GM21515 (cell line): Measurements from ENCODE around the gene C1orf21.

ENCODE experiments used
- ATAC-seq: cut with Tn5 transposase; IDR thresholded peaks from one replicate; pipeline ENCODE4 v1.9.1; 2021; ENCODE audit not compliant: unreplicated experiment

The C1orf21 gene

DNA sequence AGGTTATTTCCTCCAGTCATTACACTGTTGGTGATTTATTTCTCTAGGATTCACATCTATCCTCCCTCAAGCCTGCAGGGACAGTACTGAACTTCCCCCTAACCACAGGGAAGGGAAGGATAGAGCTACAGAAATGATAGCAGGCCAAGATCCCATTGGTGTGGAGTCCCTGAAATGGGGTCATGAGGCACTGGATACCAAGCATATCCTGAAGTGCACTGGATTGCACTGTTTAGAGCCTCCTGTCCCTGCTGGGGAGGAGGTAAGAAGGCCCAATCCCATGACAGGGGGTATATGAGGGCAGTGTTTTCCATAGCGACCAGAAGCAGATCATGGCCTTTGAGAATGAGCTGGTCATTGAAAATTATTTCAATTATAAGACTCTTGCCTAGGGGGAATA, 56.8 kb downstream of the C1orf21 start:
- no peak for ATAC-seq

DNA sequence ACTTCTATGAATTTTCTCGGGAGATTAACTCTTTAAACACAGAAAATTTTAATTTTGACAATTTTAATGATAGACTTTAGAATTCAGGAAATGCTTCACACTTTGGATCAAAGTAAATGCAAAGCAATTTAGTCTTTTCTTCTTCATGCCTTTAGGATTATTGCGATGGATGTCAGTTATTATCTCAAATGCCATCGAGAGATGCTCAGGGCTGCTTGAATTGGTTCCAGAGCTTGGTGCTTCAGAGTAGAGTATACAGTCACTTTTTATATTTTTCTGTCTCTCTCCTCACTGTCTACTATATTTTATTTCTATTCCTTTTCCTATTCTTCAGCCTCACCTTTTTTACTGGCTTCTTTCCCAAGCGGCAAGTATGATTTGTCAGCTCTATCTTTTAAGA, 59.2 kb downstream of the C1orf21 start:
- no peak for ATAC-seq

DNA sequence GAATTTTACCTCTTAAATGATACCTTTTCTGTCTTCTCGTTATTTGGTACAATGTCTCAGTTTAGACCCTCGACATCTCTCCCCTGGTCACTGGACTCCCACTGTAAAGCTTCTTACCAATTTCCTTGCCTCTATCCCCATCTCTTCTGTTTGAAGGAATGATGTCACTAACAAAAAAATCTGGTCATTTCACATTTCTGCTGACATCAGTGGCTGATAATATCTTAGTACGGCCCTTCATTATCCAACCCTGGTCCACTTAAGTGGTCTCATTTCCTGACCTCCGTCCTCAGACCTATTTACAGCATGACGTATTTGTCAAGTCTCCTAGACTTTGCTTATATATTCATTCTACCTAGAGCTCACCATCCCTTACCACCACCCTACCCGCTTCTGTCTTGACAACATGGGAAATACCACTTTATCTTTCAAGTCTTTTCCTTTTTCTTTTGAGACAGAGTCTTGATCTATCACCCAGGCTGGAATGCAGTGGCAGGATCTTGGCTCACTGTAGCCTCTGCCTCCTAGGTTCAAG, 60.9 kb downstream of the C1orf21 start:
- ATAC-seq = no peak

DNA sequence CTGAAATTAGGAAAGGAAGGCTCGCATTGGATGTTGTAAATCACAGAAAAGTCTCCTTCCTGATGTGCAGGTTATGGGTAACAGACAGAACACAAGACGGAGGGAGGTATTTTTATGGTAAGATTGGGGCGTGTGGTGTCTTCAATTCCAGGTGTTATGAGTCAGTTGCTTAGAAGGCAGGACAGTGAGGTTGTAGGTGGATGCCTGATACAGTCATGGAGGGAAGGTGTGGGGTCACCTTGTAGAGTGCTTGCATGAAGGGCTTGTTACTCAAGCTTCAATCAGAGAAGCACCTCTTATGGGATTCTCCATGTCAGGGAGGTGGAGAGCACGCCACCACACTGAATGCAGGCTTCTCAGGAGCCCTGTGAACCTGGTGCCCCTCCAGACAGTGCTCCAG, 63.1 kb downstream of the C1orf21 start:
- no peak for ATAC-seq

DNA sequence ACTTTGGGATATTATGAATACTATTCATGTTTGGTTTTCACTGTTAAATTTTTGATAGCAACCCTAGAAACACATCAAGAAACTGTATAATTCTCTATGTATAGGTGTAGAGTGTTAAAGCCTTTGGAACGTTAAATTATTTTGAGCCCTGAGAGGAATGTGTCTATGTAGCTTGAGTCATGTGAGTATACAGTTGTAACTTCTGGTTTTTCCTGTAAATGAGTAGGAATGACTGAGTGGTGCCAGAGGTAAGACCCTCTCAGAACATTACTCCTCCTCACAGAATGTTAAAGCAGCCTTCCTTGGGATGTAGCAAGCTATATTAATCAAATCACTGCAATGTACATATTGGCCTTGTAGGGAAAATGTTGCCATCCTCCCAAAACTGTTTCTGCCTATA, 69.0 kb downstream of the C1orf21 start:
- ATAC-seq = no peak

DNA sequence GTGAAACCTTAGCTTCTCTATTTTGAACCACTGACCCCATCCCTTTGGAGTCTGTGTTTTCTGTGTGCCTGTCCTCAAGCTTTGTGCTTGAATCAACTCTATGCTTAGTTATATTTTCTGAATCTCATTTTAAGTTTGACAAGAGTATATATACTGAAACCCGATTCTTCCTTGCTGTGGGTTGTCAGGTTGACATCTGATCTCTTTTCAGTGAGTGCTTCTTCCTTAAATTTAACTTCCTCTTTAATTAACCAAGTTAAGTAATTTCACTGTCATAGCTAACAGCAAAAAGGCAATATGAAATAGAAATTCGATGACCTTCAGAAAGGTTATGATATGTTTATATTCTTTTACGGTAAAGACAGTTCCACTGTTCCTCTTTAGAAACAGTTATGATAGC, 69.4 kb downstream of the C1orf21 start:
- ATAC-seq = no peak

DNA sequence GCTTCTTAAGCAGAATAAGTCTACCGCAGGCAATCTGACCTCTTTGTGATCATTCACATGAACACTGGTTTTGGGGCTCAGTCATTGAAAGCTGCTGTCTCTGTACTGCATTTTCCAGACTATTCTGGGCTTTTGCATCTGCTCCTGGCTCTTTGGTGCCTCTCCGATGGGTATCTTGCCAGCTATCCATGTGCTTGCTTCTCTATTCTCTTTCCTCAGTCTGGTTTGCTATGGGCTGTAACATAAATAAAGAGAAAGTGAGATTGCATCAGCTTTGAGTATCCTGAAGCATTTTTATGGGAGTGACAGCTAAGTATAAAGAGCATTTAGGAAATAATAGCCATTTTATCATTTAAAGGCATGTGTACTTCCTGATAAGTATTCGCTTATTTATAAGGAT, 70.7 kb downstream of the C1orf21 start:
- no peak for ATAC-seq

DNA sequence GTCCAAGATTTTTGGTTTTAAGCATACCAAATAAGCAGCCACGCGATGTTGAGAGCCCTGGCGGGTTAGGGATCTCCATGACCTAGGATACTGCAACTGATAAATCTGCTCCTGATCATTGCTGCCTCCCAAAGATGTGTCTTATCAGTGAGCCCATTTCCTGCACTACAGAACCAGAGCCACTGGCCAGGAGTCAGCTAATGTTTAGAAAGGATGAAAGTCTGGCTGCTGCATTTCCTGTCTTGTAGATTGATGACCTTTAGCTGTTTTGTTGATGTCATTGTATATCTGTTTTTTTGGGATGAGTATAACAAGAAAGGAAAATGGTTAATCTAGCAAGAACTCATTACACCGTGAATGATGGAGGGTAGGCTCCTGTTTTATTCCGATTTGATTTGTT, 74.5 kb downstream of the C1orf21 start:
- no peak for ATAC-seq

DNA sequence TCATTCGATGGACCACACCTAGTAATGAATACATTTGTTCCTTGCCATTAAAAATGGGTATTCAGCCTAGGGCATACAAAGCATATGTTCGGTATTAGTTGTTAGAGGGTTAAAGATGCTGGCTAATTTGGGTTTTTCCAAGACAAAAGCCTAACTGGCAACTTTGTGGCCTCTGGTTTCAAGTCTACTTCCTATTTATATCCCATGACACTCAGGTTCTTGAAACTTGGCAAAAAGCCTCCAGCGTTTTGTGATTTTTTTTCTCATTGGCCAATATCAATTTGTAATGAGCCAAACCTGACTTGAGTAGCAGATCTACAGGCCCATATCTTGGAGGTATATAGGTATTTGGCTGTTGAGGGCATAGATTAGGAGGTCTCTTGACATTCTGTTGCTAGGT, 75.3 kb downstream of the C1orf21 start:
- ATAC-seq = no peak

DNA sequence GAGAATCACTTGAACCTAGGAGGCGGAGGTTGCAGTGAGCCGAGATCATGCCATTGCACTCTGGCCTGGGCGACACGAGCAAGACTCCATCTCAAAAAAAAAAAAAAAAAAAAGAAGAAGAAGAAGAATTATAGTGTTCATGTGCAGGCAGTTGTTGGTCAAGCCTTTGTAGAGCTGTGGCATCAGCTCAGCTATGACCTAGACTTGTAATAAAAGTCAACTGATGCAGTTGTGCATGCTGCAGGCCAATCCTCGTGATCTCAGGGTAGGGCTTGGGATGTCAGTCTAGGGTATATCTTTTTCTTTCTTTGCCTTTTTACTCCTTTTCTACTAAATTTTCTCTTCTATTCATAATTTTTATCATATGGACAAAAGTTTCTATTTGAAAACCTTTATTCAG, 76.2 kb downstream of the C1orf21 start:
- no peak for ATAC-seq

DNA sequence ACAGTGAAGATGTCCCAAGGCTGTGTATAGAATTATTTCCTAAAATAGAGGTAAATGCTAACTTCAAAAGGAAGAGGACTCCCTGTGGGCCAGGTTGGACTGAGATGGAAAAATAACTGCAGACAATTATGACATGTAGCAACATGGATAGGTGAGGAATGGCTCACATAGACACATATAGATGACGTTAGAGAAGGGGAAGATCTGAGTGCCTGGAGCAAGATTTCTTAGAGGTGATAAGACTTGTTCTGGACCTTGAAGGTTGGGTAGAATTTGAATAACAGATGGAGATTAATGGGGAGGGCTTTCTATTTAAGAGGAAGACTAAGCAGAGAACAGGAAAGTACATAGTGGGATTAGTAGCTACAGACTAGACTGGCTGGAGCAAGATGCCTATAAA, 76.9 kb downstream of the C1orf21 start:
- no peak for ATAC-seq

DNA sequence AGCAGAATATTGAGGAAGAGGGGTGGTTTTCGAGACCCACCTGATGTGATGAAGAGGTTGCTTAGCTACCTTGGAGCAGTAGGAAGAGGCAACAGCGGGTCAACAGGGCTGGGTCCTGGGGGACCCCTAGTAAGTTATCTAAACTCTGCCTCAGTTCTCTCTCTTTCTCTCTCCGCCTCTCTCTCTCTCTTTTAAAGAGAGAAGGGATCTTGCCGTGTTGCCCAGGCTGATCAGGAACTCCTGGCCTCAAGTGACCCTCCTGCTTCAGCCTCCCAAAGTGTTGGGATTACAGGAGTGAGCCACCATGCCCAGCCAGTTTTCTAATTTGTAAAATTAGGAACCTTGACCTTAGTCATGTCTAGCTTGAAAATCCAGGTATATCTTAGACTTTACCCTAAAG, 77.9 kb downstream of the C1orf21 start:
- no peak for ATAC-seq

DNA sequence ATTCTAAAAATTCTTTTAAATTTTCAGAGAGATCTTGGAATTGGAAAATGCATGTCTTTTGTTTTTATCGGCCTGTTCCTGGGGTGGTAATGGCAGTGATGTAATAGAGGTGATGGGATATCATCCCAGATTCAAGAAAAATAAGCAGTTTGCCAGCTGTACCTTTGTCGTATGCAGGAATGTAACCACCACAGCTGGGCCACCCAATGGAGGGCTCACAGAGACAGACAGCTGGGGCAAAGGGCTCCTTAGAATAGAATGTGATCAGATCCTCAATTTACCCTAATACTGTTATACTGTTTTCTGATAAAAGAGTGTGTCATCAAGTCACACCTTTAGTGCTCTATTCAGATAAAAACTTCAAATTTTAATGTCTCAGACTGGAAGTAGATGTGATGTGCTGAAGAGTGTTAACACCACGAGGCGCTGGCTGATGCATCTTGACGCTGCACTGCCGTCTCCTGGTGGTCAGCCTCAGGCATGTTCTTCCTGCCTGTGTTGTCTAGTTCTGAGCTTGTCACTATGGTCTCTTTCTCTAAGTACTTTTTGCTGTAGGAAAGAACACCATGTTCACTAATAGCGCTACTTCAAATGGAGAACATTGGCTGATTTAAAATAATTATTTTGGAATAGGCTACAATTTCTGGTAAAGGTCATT, 78.8 kb downstream of the C1orf21 start:
- ATAC-seq = no peak

DNA sequence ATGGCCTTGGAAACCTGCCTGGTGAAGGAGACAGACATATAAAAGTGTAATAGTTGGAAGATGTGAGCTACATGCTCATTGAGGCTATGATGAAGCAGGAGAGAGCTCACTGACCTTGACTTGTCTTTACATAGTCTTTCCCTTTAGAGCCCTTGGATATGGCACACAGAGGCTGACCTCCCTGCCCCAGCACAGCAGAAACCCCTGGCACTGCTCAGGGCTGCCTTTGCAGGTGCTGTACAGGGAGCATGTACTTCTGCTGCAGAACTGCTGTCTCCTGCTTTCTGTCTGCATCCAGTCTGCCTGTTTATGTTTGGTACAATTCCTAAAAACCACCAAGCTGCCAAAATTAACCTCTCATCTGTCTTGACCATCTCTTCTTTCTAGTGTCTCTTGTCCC, 80.5 kb downstream of the C1orf21 start:
- no peak for ATAC-seq

DNA sequence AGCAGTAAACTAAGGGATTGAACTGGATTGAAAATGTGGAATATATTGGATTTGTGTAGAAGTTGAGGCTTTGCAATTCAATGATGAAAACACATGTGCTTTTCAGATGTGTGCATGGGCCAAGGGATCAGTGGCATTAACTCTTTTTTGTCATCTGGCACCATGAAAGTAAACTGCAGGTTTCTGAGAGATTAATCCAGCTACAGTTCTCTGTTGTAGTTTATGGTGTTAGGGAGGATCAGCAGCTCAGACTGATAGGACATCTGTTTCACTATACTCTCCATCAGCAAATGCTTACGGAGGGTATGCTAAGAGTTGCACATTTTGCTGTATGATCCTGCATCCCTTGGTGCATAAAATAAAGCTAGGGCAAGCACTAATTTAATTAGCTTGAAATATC, 82.6 kb downstream of the C1orf21 start:
- no peak for ATAC-seq

DNA sequence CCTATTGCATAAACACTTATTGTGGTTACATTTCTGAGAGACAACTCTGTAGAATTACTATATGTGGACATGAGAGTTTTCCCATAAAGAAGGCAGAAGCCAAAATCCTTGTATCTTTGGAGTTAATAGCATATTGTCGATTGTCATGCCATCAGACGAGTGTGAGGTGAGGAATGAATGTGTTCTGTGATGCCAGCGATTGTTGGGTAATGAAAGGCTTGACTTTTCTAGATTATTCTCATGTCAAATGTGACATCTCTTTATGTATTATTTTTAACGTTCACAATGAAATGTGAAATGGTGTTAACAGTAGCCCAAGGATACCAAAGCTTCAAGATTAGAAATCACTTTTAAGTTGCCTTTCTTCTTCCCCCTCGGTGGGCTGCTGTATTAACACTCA, 84.9 kb downstream of the C1orf21 start:
- no peak for ATAC-seq

DNA sequence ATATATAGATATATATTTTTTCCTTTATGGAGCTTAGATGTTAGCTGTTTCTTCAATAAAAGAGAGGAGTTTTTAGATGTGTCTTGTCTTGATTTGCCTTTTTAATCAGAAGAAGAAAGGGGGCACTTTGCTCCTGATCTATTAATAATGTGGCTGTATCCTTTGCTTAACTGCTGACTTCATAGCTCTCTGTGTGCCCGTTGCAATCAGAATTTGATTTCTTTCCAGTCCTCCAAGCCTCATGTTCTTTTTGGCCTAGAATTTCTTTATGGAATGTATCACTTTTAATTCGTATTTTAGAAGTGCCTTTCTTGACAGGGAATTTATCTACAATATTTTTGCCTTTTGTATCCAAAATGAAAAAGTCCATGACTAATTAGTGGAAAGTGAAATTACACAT, 85.3 kb downstream of the C1orf21 start:
- ATAC-seq = no peak

DNA sequence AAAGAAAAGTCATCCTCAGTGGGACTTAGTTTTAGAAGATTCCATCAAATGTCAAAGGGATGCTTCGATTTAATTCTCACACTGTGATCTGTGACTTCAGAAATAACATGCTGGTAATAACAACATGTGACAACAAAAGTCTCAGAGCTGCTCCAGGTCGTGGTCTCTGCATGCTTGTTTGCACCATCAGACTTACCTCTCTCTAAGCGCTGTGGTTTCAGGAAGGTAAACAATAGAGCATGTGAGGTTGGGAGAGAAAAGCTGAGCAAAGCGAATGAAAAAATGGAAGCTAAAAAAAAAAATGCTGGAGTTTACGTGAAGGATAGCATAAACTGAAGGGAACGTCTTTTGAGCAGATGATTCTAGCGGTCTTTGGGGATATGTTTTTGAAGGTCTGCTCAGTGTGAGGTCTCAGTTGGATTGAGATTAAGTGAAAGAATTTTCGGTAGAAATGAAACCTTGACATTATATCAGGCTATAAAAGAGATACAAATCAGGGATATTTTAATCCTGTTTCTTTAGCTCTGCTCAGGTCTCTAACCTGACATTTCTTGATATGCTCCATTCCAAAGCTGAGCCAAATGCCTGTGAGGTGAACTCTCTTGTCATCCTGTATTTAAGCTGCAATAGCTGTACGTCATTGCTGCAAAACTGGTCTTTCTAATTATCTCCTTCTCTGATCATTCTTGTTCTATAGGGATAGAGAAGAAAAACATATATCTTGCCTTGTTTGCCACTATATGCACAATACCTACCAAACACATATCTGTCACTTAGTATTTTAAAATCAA, 86.5 kb downstream of the C1orf21 start:
- ATAC-seq = no peak

DNA sequence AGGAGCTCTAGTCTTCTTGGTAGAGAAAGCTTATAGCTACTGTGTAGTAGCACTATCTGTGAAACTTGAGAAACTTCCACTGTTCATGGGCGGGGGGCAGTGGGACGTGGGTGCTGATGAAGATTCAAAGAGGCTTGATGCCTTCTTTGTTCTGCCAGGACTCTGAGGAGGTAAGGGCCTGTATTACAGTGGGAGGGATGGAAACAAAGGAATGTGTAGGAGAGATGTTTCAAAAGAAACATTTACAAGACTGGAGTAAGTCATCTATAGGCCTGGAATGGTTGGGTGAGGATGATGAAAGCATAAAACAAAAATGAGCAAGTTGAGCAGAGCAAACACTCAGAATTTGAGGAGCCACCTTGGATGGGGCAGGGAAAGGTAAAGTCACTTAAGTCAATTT, 89.4 kb downstream of the C1orf21 start:
- no peak for ATAC-seq

DNA sequence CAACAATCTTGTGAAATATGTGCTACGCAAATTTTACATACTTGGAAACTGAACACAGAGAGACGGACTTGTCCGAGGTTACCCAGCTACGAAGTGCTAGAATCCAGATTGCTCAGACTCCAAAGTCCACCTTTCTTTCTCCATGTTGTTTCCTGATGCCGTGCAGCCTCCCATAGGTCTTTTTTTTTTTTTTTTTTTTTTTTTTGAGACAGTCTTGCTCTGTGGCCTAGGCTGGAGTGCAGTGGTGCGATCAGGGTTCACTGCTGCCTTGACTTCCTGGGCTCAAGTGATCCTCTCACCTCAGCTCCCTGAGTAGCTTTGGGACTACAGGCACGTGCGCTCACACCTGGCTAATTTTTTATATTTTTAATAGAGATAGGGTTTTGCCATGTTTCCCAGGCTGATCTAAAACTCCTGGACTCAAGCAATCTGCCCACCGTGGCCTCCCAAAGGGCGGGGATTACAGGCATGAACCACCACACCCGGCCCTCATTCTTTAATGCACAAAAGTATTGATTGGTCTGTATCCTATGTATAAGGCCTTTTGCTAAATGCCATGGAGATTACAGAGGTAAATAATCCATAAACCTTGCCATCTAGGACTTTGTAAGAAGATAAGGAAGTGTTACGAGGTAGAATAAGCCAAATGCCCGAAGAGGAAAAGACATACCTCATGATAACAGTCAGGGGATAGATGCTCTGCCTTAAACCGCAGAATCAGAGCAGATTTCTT, 92.8 kb downstream of the C1orf21 start:
- no peak for ATAC-seq

DNA sequence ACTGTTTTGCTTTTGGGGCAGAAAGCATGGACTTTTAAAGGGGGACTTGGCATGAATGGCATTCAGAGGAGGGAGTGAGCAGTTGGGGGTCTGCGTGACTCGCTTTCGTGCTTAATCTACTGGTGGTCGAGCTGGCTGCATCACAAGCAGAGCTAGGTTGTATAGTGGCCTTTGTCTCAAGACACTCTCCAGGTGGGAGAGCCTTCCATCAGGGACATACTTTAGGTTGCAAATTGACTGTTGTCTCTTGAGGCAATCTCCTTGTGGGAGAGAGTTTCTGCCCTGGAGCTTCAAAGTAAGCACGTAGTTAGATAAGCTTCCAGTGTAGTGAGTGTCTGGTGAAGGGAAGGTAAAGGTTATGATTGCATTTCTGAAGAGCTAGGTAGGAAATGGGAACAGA, 93.9 kb downstream of the C1orf21 start:
- no peak for ATAC-seq

DNA sequence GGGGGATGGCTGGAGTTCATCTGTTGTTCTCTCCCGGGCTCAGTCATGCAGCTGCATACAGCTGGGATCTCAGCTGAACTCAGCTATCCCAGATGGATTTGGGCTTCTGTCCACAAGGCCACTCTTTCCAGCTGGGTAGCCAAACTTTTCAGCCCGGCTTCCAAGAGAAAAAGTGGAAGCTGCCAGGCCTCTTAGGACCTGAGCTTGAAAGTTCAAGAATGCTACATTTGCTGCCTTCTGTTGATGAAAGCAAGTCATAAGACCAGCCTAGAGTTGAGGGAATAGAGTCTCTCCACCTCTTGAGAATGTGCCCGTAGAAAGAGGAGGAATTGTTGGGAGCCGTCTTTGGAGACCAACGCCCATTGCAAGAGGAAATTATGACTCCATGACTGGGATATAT, 95.3 kb downstream of the C1orf21 start:
- ATAC-seq = no peak
